Ishikawa (cell line): ENCODE results near the gene ST6GALNAC3.

Source experiments
- CEBPB ChIP-seq: IDR thresholded peaks from 2 replicates; pipeline ENCODE4 v1.6.1; 2012
- CREB1 ChIP-seq: IDR thresholded peaks from 2 replicates; pipeline ENCODE4 v1.6.1; 2012; ENCODE audit warnings: low read depth
- EGR1 ChIP-seq: IDR thresholded peaks from 2 replicates; pipeline ENCODE4 v1.6.1; 2012
- EP300 ChIP-seq: IDR thresholded peaks from 2 replicates; pipeline ENCODE4 v1.6.1; 2012; ENCODE audit warnings: borderline replicate concordance
- FOXM1 ChIP-seq: IDR thresholded peaks from 2 replicates; pipeline ENCODE4 v1.6.1; 2012; ENCODE audit warnings: low read depth, borderline replicate concordance
- MAX ChIP-seq: IDR thresholded peaks from 2 replicates; pipeline ENCODE4 v1.6.1; 2012
- NFIC ChIP-seq: IDR thresholded peaks from 2 replicates; pipeline ENCODE4 v1.6.1; 2012
- RAD21 ChIP-seq: IDR thresholded peaks from 2 replicates; pipeline ENCODE4 v1.6.1; 2012; ENCODE audit warnings: low read depth
- REST ChIP-seq: IDR thresholded peaks from 2 replicates; pipeline ENCODE4 v1.6.1; 2012; ENCODE audit warnings: low read depth, mild to moderate bottlenecking
- TAF1 ChIP-seq: IDR thresholded peaks from 2 replicates; pipeline ENCODE4 v1.6.1; 2012; ENCODE audit warnings: low read depth, mild to moderate bottlenecking
- TCF12 ChIP-seq: IDR thresholded peaks from 2 replicates; pipeline ENCODE4 v1.6.1; 2012; ENCODE audit warnings: low read depth
- TEAD4 ChIP-seq: IDR thresholded peaks from 2 replicates; pipeline ENCODE4 v1.6.1; 2012
- USF1 ChIP-seq: IDR thresholded peaks from 2 replicates; pipeline ENCODE4 v1.6.1; 2012
- YY1 ChIP-seq: IDR thresholded peaks from 2 replicates; pipeline ENCODE4 v1.6.1; 2012; ENCODE audit warnings: low read depth
- ZBTB7A ChIP-seq: IDR thresholded peaks from 2 replicates; pipeline ENCODE4 v1.6.1; 2012; ENCODE audit warnings: low read depth

Gene ST6GALNAC3

GRCh38 chr1:76408303-76408702, 333.8 kb downstream of the ST6GALNAC3 start:
- TF ChIP-seq NFIC, result no peak
- TF ChIP-seq ZBTB7A, result no peak
- no peak for TF ChIP-seq EGR1
- no peak for TF ChIP-seq YY1
- TF ChIP-seq EP300, result no peak
- no peak for TF ChIP-seq TCF12
- no peak for TF ChIP-seq TEAD4
- no peak for TF ChIP-seq RAD21
- no peak for TF ChIP-seq REST
- TF ChIP-seq TAF1, result no peak
- TF ChIP-seq CEBPB, result no peak

GRCh38 chr1:76410499-76410898, 336.0 kb downstream of the ST6GALNAC3 start:
- TF ChIP-seq TAF1 (no peak), MAX (no peak), RAD21 (no peak), REST (no peak), FOXM1 (no peak), USF1 (no peak), ZBTB7A (no peak), YY1 (no peak), TCF12 (no peak), EGR1 (no peak), CREB1 (no peak), NFIC (no peak), TEAD4 (no peak), EP300 (no peak), CEBPB (no peak)

GRCh38 chr1:76418531-76418930, 344.0 kb downstream of the ST6GALNAC3 start:
- no peak for TF ChIP-seq FOXM1
- TF ChIP-seq REST, result no peak
- TF ChIP-seq CREB1, result no peak
- TF ChIP-seq TAF1, result no peak
- no peak for TF ChIP-seq NFIC
- no peak for TF ChIP-seq EGR1
- no peak for TF ChIP-seq ZBTB7A
- TF ChIP-seq RAD21, result no peak
- no peak for TF ChIP-seq YY1
- no peak for TF ChIP-seq MAX
- TF ChIP-seq TCF12, result no peak
- no peak for TF ChIP-seq USF1
- TF ChIP-seq EP300, result no peak
- no peak for TF ChIP-seq TEAD4
- TF ChIP-seq CEBPB, result no peak

GRCh38 chr1:76419603-76420002, 345.1 kb downstream of the ST6GALNAC3 start:
- TF ChIP-seq TCF12 (no peak), NFIC (no peak), ZBTB7A (no peak), CREB1 (no peak), TAF1 (no peak), RAD21 (no peak), TEAD4 (no peak), EP300 (no peak), FOXM1 (no peak), MAX (no peak), CEBPB (no peak), YY1 (no peak), USF1 (no peak), REST (no peak), EGR1 (no peak)
